Stimulated activated CD8-positive, alpha-beta memory T cell treated with anti-CD3 and anti-CD28 coated beads, Interleukin-15, amount 100 ng/mL, for 4 hours (primary cell): ENCODE data around the gene MCMBP.
A peak's percentile ranks its signal among the peaks of the same experiment; 100 is the strongest.
"Not testable (repeated sequence)": the region's sequence is repeated elsewhere in the genome, so short reads cannot be mapped to it uniquely, and the experiment has no call there.

Source experiments
- DNase-seq, 2 donors: peaks; one replicate each; pipeline ENCODE4 v3.0.0-alpha.2; 2020; ENCODE audit warnings: low read depth in 2 of 2

The MCMBP gene

GRCh38 chr10:119872860-119873681 lies 428 bp upstream of the MCMBP start:
- peak; percentile 64 to 80 for DNase-seq

GRCh38 chr10:119871881-119872609 lies 598 bp downstream of the MCMBP start:
- peak; percentile 15 to 27 for DNase-seq

- DNase-seq: not testable (repeated sequence)
These were observed 3.2 kb downstream of the MCMBP start for GRCh38 chr10:119869398-119869797.

GRCh38 chr10:119867317-119867716 lies 5.3 kb downstream of the MCMBP start:
- DNase-seq: no peak

GRCh38 chr10:119865699-119866240 lies 6.9 kb downstream of the MCMBP start:
- DNase-seq: no peak

- DNase-seq: no peak
These were observed 8.6 kb downstream of the MCMBP start for GRCh38 chr10:119863951-119864565.

GRCh38 chr10:119862524-119862923 lies 10.1 kb downstream of the MCMBP start:
- DNase-seq: no peak

GRCh38 chr10:119860866-119861607 lies 11.6 kb downstream of the MCMBP start:
- DNase-seq: no peak

- DNase-seq: no peak
These were observed 13.0 kb downstream of the MCMBP start for GRCh38 chr10:119859420-119860258.

GRCh38 chr10:119858063-119858462 lies 14.6 kb downstream of the MCMBP start:
- DNase-seq: no peak

- no peak for DNase-seq
These were observed 19.1 kb downstream of the MCMBP start for GRCh38 chr10:119853574-119853973.

GRCh38 chr10:119852822-119853221 lies 19.8 kb downstream of the MCMBP start:
- DNase-seq: no peak

GRCh38 chr10:119852277-119852676 lies 20.4 kb downstream of the MCMBP start:
- DNase-seq: no peak

GRCh38 chr10:119849944-119850343 lies 22.7 kb downstream of the MCMBP start:
- no peak for DNase-seq

GRCh38 chr10:119849031-119849789 lies 23.4 kb downstream of the MCMBP start:
- DNase-seq: no peak

GRCh38 chr10:119845656-119846055 lies 27.0 kb downstream of the MCMBP start:
- no peak for DNase-seq

- no peak for DNase-seq
These were observed 38.5 kb downstream of the MCMBP start for GRCh38 chr10:119834188-119834587.

GRCh38 chr10:119832951-119833350 lies 39.7 kb downstream of the MCMBP start:
- DNase-seq: no peak

GRCh38 chr10:119831656-119832055 lies 41.0 kb downstream of the MCMBP start:
- DNase-seq: no peak

GRCh38 chr10:119830851-119831250 lies 41.8 kb downstream of the MCMBP start:
- no peak for DNase-seq
